H1 (cell line): Measurements from ENCODE around the gene DLX4. TPM values are rescaled to one million over a fixed set of nuclear protein-coding genes. Genes with fewer than 3 reads are reported as not detected.

Experiments
- CTCF ChIA-PET: fragments of 300-600 bp; sonication (Branson Sonifier 250); formaldehyde crosslinking; loops from one replicate; lab custom pipeline; 2021; ENCODE audit not compliant: partially characterized antibody; lab: Charles Lee
- POLR2A ChIA-PET: fragments of 300-600 bp; sonication (Branson Sonifier 250); formaldehyde crosslinking; loops from one replicate; lab custom pipeline; 2021; ENCODE audit warnings: inconsistent platforms; ENCODE audit not compliant: partially characterized antibody; lab: Charles Lee
- DNase-seq, 2 experiments: peaks; one replicate each; pipeline versions ENCODE4 v3.0.0 to v3.0.0-alpha.2; 2010 to 2022; ENCODE audit warnings: low spot score in 2 of 2, low read depth in 1 of 2, mixed read lengths in 1 of 2
- FAIRE-seq: peaks from 2 replicates; lab custom pipeline; 2011; peaks lifted over from hg19 to GRCh38; lab: Jason Lieb, UNC
- H2AFZ ChIP-seq: 2 replicates; pipeline ENCODE4 v1.8.1; 2012; ENCODE audit warnings: low read length, inconsistent platforms
- H2AK5ac ChIP-seq: 2 replicates; pipeline ENCODE4 v1.6.1; 2013; ENCODE audit warnings: low read depth, low read length
- H2BK120ac ChIP-seq: replicated peaks from 2 replicates; pipeline ENCODE3; 2013; ENCODE audit warnings: low read depth, low read length, inconsistent platforms
- H2BK12ac ChIP-seq: 2 replicates; pipeline ENCODE4 v1.6.1; 2013; ENCODE audit warnings: low read depth, low read length
- H2BK15ac ChIP-seq: 2 replicates; pipeline ENCODE4 v1.6.1; 2013; ENCODE audit warnings: low read length
- H2BK20ac ChIP-seq: 2 replicates; pipeline ENCODE4 v1.6.1; 2013; ENCODE audit warnings: low read length
- H2BK5ac ChIP-seq: 2 replicates; pipeline ENCODE4 v1.6.1; 2013; ENCODE audit warnings: low read depth, low read length
- H3K14ac ChIP-seq: 2 replicates; pipeline ENCODE4 v1.6.1; 2013; ENCODE audit warnings: inconsistent platforms; ENCODE audit not compliant: insufficient read length
- H3K18ac ChIP-seq: 2 replicates; pipeline ENCODE4 v1.6.1; 2013; ENCODE audit warnings: low read length; ENCODE audit errors: extremely low read depth
- H3K23ac ChIP-seq: 2 replicates; pipeline ENCODE4 v1.6.1; 2013; ENCODE audit warnings: inconsistent platforms; ENCODE audit not compliant: insufficient read length
- H3K23me2 ChIP-seq: 2 replicates; pipeline ENCODE4 v1.6.1; 2013; ENCODE audit warnings: low read depth, low read length
- H3K27ac ChIP-seq: 2 replicates; pipeline ENCODE4 v1.6.1; 2011; ENCODE audit warnings: low read depth, low read length, inconsistent platforms
- H3K27me3 ChIP-seq, 4 experiments: replicated peaks in 1 of 4; 1 replicate in 1 of 4; 2 replicates in 3 of 4; pipeline versions ENCODE4 v1.6.1 to v1.8.1; 2011 to 2013; ENCODE audit warnings: low read length in 3 of 4, mild to moderate bottlenecking in 3 of 4, inconsistent platforms in 2 of 4, mixed read lengths in 2 of 4, moderate library complexity in 1 of 4; ENCODE audit not compliant: control insufficient read depth in 3 of 4, insufficient read depth in 3 of 4; ENCODE audit errors: extremely low read depth in 1 of 4
- H3K36me3 ChIP-seq, 4 experiments: 2 replicates each; pipeline versions ENCODE4 v1.6.1 to v1.8.1; 2011 to 2013; ENCODE audit warnings: mild to moderate bottlenecking in 4 of 4, low read length in 3 of 4, moderate library complexity in 2 of 4, control low read depth in 1 of 4, inconsistent platforms in 1 of 4; ENCODE audit not compliant: insufficient read depth in 4 of 4, control insufficient read depth in 2 of 4
- H3K4ac ChIP-seq: replicated peaks from 2 replicates; pipeline ENCODE3; 2013; ENCODE audit warnings: low read length, low read depth, mixed read lengths, inconsistent platforms; ENCODE audit not compliant: insufficient read length
- H3K4me1 ChIP-seq, 4 experiments: replicated peaks in 1 of 4; 1 replicate in 1 of 4; 2 replicates in 3 of 4; pipeline versions ENCODE4 v1.6.1 to v1.8.1; 2011 to 2013; ENCODE audit warnings: low read length in 3 of 4, inconsistent platforms in 2 of 4, mixed read lengths in 1 of 4; ENCODE audit not compliant: insufficient read depth in 4 of 4, control insufficient read depth in 3 of 4
- H3K4me2 ChIP-seq, 2 experiments: 2 replicates each; pipeline versions ENCODE4 v1.6.1 to v1.8.1; 2011 to 2013; ENCODE audit warnings: low read depth in 2 of 2, low read length in 2 of 2, control low read depth in 1 of 2, inconsistent platforms in 1 of 2, mild to moderate bottlenecking in 1 of 2; ENCODE audit not compliant: insufficient read depth in 1 of 2
- H3K4me3 ChIP-seq, 4 experiments: fragments of 200-600, 300-600 bp in 1 of 4; sonication (generic), shearing (Covaris generic), sonication (Bioruptor Twin) in 1 of 4; 2 replicates each; pipeline versions ENCODE4 v1.5.1 to v1.8.1; 2011 to 2016; ENCODE audit warnings: low read length in 4 of 4, low read depth in 3 of 4, control low read depth in 2 of 4, inconsistent platforms in 2 of 4, mild to moderate bottlenecking in 2 of 4, mixed read lengths in 1 of 4, moderate library complexity in 1 of 4; ENCODE audit not compliant: insufficient read depth in 2 of 4; ENCODE audit errors: extremely low read depth in 1 of 4
- H3K56ac ChIP-seq: replicated peaks from 2 replicates; pipeline ENCODE3; 2013; ENCODE audit warnings: low read depth, mild to moderate bottlenecking, mixed read lengths, low read length, inconsistent platforms; ENCODE audit not compliant: insufficient read length
- H3K79me1 ChIP-seq: 2 replicates; pipeline ENCODE4 v1.6.1; 2013; ENCODE audit warnings: low read depth, low read length, control low read depth
- H3K79me2 ChIP-seq, 2 experiments: 2 replicates each; pipeline versions ENCODE4 v1.6.1 to v1.8.1; 2012 to 2013; ENCODE audit warnings: low read length in 2 of 2, mild to moderate bottlenecking in 2 of 2, inconsistent platforms in 1 of 2; ENCODE audit not compliant: insufficient read depth in 2 of 2, control insufficient read depth in 1 of 2
- H3K9ac ChIP-seq, 4 experiments: replicated peaks in 1 of 4; 1 replicate in 1 of 4; 2 replicates in 3 of 4; pipeline versions ENCODE4 v1.6.1 to v1.8.1; 2011 to 2013; ENCODE audit warnings: low read depth in 3 of 4, low read length in 3 of 4, control low read depth in 2 of 4, mild to moderate bottlenecking in 2 of 4, moderate library complexity in 2 of 4, inconsistent platforms in 1 of 4; ENCODE audit errors: extremely low read depth in 1 of 4
- H3K9me3 ChIP-seq, 2 experiments: 2 replicates each; pipeline versions ENCODE4 v1.6.1 to v1.8.1; 2012 to 2013; ENCODE audit warnings: mild to moderate bottlenecking in 2 of 2, moderate library complexity in 2 of 2, control low read depth in 1 of 2, inconsistent platforms in 1 of 2, low read depth in 1 of 2, low read length in 1 of 2, mixed read lengths in 1 of 2; ENCODE audit not compliant: insufficient read depth in 2 of 2
- H4K20me1 ChIP-seq, 2 experiments: replicated peaks in 1 of 2; 2 replicates each; pipeline versions ENCODE3 to v1.8.1; 2011 to 2013; ENCODE audit warnings: inconsistent platforms in 2 of 2, low read length in 2 of 2, mild to moderate bottlenecking in 1 of 2; ENCODE audit not compliant: insufficient read depth in 2 of 2, control insufficient read depth in 1 of 2
- H4K5ac ChIP-seq: 2 replicates; pipeline ENCODE4 v1.6.1; 2013; ENCODE audit warnings: low read length, low read depth, mixed read lengths, inconsistent platforms; ENCODE audit not compliant: insufficient read length
- H4K8ac ChIP-seq: 2 replicates; pipeline ENCODE4 v1.8.0; 2013; ENCODE audit warnings: mild to moderate bottlenecking, moderate library complexity, low read length, inconsistent platforms; ENCODE audit not compliant: insufficient read depth; ENCODE audit errors: extremely low read depth
- H4K91ac ChIP-seq: replicated peaks from 2 replicates; pipeline ENCODE3; 2013; ENCODE audit warnings: low read length, mixed read lengths, inconsistent platforms; ENCODE audit not compliant: insufficient read length
- ASH2L ChIP-seq: fragments of 200-600, 300-600 bp; sonication (generic); IDR thresholded peaks from one replicate; pipeline ENCODE4 v1.7.1; 2017; ENCODE audit warnings: low read length
- CREB1 ChIP-seq: IDR thresholded peaks from 2 replicates; pipeline ENCODE4 v1.6.1; 2012; ENCODE audit warnings: inconsistent platforms
- GABPA ChIP-seq: IDR thresholded peaks from 2 replicates; pipeline ENCODE4 v1.6.1; 2011; ENCODE audit warnings: mild to moderate bottlenecking, low read length, moderate library complexity, borderline replicate concordance; ENCODE audit not compliant: insufficient read depth
- HDAC6 ChIP-seq: IDR thresholded peaks from one replicate; pipeline ENCODE4 v1.7.1; 2012; ENCODE audit warnings: low read depth, mild to moderate bottlenecking, inconsistent platforms, low read length, moderate library complexity
- KDM5A ChIP-seq: fragments of 200-600 bp; IDR thresholded peaks from 2 replicates; pipeline ENCODE4 v1.7.1; 2012; ENCODE audit warnings: mild to moderate bottlenecking, low read length, inconsistent platforms, mixed read lengths
- SRF ChIP-seq: IDR thresholded peaks from 2 replicates; pipeline ENCODE4 v1.6.1; 2011; ENCODE audit warnings: mild to moderate bottlenecking, low read depth, low read length, moderate library complexity
- WGBS, 2 experiments: shearing (Covaris generic) in 1 of 2; methylation state at CpG; one replicate each; pipeline versions ENCODE4 v1.1.6 to v1.1.7; 2013 to 2015; ENCODE audit warnings: low lambda C conversion rate in 2 of 2, mixed read lengths in 2 of 2, inconsistent platforms in 1 of 2, low coverage in 1 of 2, missing lambda C conversion rate in 1 of 2; ENCODE audit not compliant: insufficient replicate concordance in 2 of 2, insufficient coverage in 1 of 2, insufficient read length in 1 of 2; ENCODE audit errors: extremely low coverage in 1 of 2, missing lambda C conversion rate in 1 of 2; 5-methylcytosine and 5-hydroxymethylcytosine counted together
- polyA plus RNA-seq, 7 experiments: library from polyadenylated mRNA; depleted of rRNA in 3 of 7; stranded (reverse) in 5 of 7; unstranded in 2 of 7; fragments of >200 nt in 5 of 7; fragments of 200-250 nt in 2 of 7; gene quantifications; 1 replicate in 5 of 7; 2 replicates in 1 of 7; 4 replicates in 1 of 7; pipeline versions ENCODE4 v1.2.1 to v1.2.3, GENCODE V29; 2011 to 2013; ENCODE audit warnings: missing spikeins in 2 of 7, mixed read lengths in 2 of 7
- total RNA-seq: library from RNA; stranded (reverse); fragmentation: NEBNext Ultra II Directional; extraction: Animal tissue kit (Norgen Biotek cat#: 25700); gene quantifications from 2 replicates; pipeline ENCODE4 v1.2.1, GENCODE V29; 2021

DLX4 gene
- total and polyA plus RNA-seq, 2 of the 8 experiments (the other 6 are each of a cell fraction or from before 2014, with no cell fraction given): 0.67 to 0.80 TPM

GRCh38 chr17:49949634-49950033 is 19.4 kb upstream of the DLX4 start:
- Histone ChIP-seq H3K4me2 (no peak overlapping the region), H3K14ac (no peak overlapping the region), H3K4me3 (no peak overlapping the region), H3K23ac (no peak overlapping the region), H3K4ac (no peak overlapping the region), H2BK12ac (no peak overlapping the region), H3K18ac (no peak overlapping the region), H3K79me1 (no peaks in the 10 kb centered on the region), H4K20me1 (no peaks in the 10 kb centered on the region), H3K36me3 (no peaks in the 10 kb centered on the region), H3K9me3 (no peaks in the 10 kb centered on the region), H2BK120ac (no peak overlapping the region), H4K8ac (no peak overlapping the region), H3K27ac (no peak overlapping the region), H4K5ac (no peak overlapping the region), H3K27me3 (no peaks in the 10 kb centered on the region; a peak in 1 of 7 replicates), H2AK5ac (no peak overlapping the region), H3K23me2 (0 out of 2 replicates have a peak, but pooled peaks cover 4% of the 10 kb centered on the region), H2BK20ac (no peak overlapping the region), H3K79me2 (no peaks in the 10 kb centered on the region), H2BK5ac (no peak overlapping the region), H3K56ac (no peak overlapping the region), H2AFZ (no peak overlapping the region), H3K9ac (no peak overlapping the region), H2BK15ac (no peak overlapping the region), H3K4me1 (peaks cover 0 to 2% (median under 1%) of the 10 kb centered on the region in 4 experiments; a peak in 1 of 7 replicates), H4K91ac (no peak overlapping the region)
- FAIRE-seq: no peak
- POLR2A ChIA-PET: no interaction called here
- CTCF ChIA-PET: interaction anchor here (1.0 to 16.9 kb wide), 8 partner anchors 13 to 88 kb away, joined by 3 to 275 read pairs (median 8); partner anchors contain the start of gene DLX3
- whole genome bisulfite sequencing, 2 experiments: 89% methylated on average over 2 of the region's 2 CpGs; no CpG with 5 or more reads in 1 of the 2 experiments
- DNase-seq: no peak
- TF ChIP-seq SRF (no peak), CREB1 (no peak), ASH2L (no peak), GABPA (no peak), HDAC6 (no peak), KDM5A (no peak)
